Hepatocyte (in vitro differentiated cells): Measurements from ENCODE around the gene CEBPZ.

ENCODE experiments used
- CTCF ChIP-seq: fragments of 200-600 bp; sonication (generic); IDR thresholded peaks from 2 replicates; pipeline ENCODE4 v1.5.1; 2016; ENCODE audit warnings: antibody characterized with exemption, mild to moderate bottlenecking; ENCODE audit not compliant: poor library complexity
- EZH2phosphoT487 ChIP-seq: fragments of 200-600 bp; sonication (generic); IDR thresholded peaks from one replicate; pipeline ENCODE4 v1.6.1; 2018; ENCODE audit warnings: antibody characterized with exemption, mild to moderate bottlenecking, low read depth, moderate library complexity; ENCODE audit not compliant: unreplicated experiment, severe bottlenecking

DNA sequence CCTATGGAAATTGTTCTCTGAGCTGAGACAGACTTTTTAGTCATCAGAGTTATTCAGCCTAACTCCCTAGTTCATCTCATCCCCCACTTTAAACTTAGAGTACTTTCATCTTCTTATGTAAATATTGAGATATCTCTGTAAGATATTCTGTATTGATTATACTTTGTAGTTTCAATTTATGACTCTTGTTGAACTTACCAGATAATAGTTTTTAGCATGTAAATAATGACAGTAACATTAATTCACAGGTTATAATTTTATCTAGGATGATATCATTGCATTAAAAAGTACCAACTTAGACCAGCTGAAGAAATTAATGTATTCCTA, 59.8 kb downstream of the CEBPZ start:
- TF ChIP-seq CTCF (no peak), EZH2phosphoT487 (no peak)
